Epithelial cell of proximal tubule (primary cell): ENCODE results near the gene TMEM134. TPM values are rescaled to one million over a fixed set of nuclear protein-coding genes. Genes with fewer than 3 reads are reported as not detected.
A peak's percentile ranks its signal among the peaks of the same experiment; 100 is the strongest.

ENCODE experiments used
- DNase-seq: peaks from one replicate; pipeline ENCODE4 v3.0.0-alpha.2; 2011; ENCODE audit warnings: low read depth
- H3K4me3 ChIP-seq: 2 replicates; pipeline ENCODE4 v1.5.1; 2011; ENCODE audit warnings: low read depth, mild to moderate bottlenecking, low read length
- CTCF ChIP-seq: conservative IDR thresholded peaks from 2 replicates; pipeline ENCODE4 v1.5.1; 2012; ENCODE audit warnings: low read depth, mild to moderate bottlenecking, low read length
- total RNA-seq: library from RNA; depleted of rRNA; stranded (reverse); fragments of >200 nt; gene quantifications from 2 replicates; pipeline ENCODE4 v1.2.3, GENCODE V29; 2015

Gene TMEM134
- total RNA-seq, 1 donor from 2014 or later: 74.0 TPM

GRCh38 chr11:67507864-67508485 lies 38.9 kb upstream of the TMEM134 start, which contains the start of gene CDK2AP2:
Gene CDK2AP2 (minus strand): TSS chr11:67508162. CDS start chr11:67508082, 80 bp downstream.
- peak within 1 kb of the TSS; percentile 87 for H3K4me3 ChIP-seq
- no peak for TF ChIP-seq CTCF
- peak; percentile 87 for DNase-seq

- peak overlapping the region; percentile 87 for H3K4me3 ChIP-seq
- TF ChIP-seq CTCF: no peak
- DNase-seq: no peak
Observed at GRCh38 chr11:67507242-67507863, 38.3 kb upstream of the TMEM134 start.

GRCh38 chr11:67506426-67507051 lies 37.5 kb upstream of the TMEM134 start:
- no peak for TF ChIP-seq CTCF
- DNase-seq: no peak
- peak overlapping the region; percentile 87 for H3K4me3 ChIP-seq

- peak overlapping the region; percentile 89 for H3K4me3 ChIP-seq
- peak; percentile 92 for TF ChIP-seq CTCF
- peak; percentile 92 for DNase-seq
Observed at GRCh38 chr11:67505605-67506396, 36.8 kb upstream of the TMEM134 start.

- TF ChIP-seq CTCF: no peak
Observed at GRCh38 chr11:67504950-67505581, 36.0 kb upstream of the TMEM134 start, which contains the start of gene PITPNM1. Gene PITPNM1 (minus strand): TSS chr11:67505363. CDS start chr11:67504180, 1,183 bp downstream.

More at GRCh38 chr11:67504950-67505581, 36.0 kb upstream of the TMEM134 start, which contains the start of gene PITPNM1:
- peak within 1 kb of the TSS; percentile 89 for H3K4me3 ChIP-seq
- no peak for DNase-seq
